SH-SY5Y (cell line): ENCODE data around the gene PCYT2.

ENCODE experiments used
- GATA2 ChIP-seq: IDR thresholded peaks from 2 replicates; pipeline ENCODE4 v1.6.1; 2011; ENCODE audit warnings: mild to moderate bottlenecking, low read depth, low read length
- GATA3 ChIP-seq: IDR thresholded peaks from 2 replicates; pipeline ENCODE4 v1.6.1; 2011; ENCODE audit warnings: low read depth, mild to moderate bottlenecking, low read length, moderate library complexity

- TF ChIP-seq GATA2 (no peak), GATA3 (no peak)
Observed at GRCh38 chr17:81866440-81867169, 44.6 kb downstream of the PCYT2 start.
